HepG2 (cell line): ENCODE data around the gene SRCIN1.

ENCODE experiments used
- CCAR2 ChIP-seq: fragments of 200-400 bp; formaldehyde crosslinking; optimal IDR thresholded peaks from 2 replicates; pipeline ENCODE3; 2018; ENCODE audit warnings: low read depth, mild to moderate bottlenecking, low read length, moderate library complexity
- GFI1 ChIP-seq: sonication (generic); formaldehyde crosslinking; IDR thresholded peaks from 2 replicates; pipeline ENCODE4 v1.5.0; 2020; ENCODE audit warnings: missing genetic modification reagents, mild to moderate bottlenecking, borderline replicate concordance
- JUND ChIP-seq: sonication (generic); formaldehyde crosslinking; IDR thresholded peaks from 2 replicates; pipeline ENCODE4 v1.8.0; 2022; ENCODE audit warnings: mild to moderate bottlenecking, missing genetic modification reagents
- NFKBIZ ChIP-seq: IDR thresholded peaks from 2 replicates; pipeline ENCODE4 v1.6.1; 2018; ENCODE audit warnings: missing genetic modification reagents, missing compliant biosample characterization
- POLR2A ChIP-seq, 2 experiments: IDR thresholded peaks; 2 replicates each; pipeline ENCODE4 v1.6.1; 2011; ENCODE audit warnings: low read depth in 2 of 2, low read length in 2 of 2, mild to moderate bottlenecking in 1 of 2, moderate library complexity in 1 of 2; ENCODE audit not compliant: insufficient read depth in 1 of 2
- POLR2AphosphoS2 ChIP-seq: IDR thresholded peaks from 2 replicates; pipeline ENCODE4 v1.6.1; 2011; ENCODE audit warnings: low read depth, low read length, improper control_type of control experiment
- RAD51 ChIP-seq: fragments of 450-650 bp; IDR thresholded peaks from 2 replicates; pipeline ENCODE4 v1.6.1; 2016; ENCODE audit warnings: borderline replicate concordance
- TAF1 ChIP-seq: sonication (generic); formaldehyde crosslinking; IDR thresholded peaks from 2 replicates; pipeline ENCODE4 v1.4.0; 2020; ENCODE audit warnings: missing genetic modification reagents
- ZNF331 ChIP-seq: sonication (generic); formaldehyde crosslinking; IDR thresholded peaks from 2 replicates; pipeline ENCODE4 v1.4.0; 2020; ENCODE audit warnings: missing genetic modification reagents
- ZNF547 ChIP-seq: sonication (generic); formaldehyde crosslinking; IDR thresholded peaks from 2 replicates; pipeline ENCODE4 v1.5.1; 2020; ENCODE audit warnings: mild to moderate bottlenecking, missing genetic modification reagents
- TF ChIP-seq, protein P1 (sequence below): sonication (generic); formaldehyde crosslinking; IDR thresholded peaks from 2 replicates; pipeline ENCODE4 v1.5.0; 2020; ENCODE audit warnings: mild to moderate bottlenecking, missing genetic modification reagents, moderate library complexity
- TF ChIP-seq, protein P2 (sequence below): sonication (generic); formaldehyde crosslinking; IDR thresholded peaks from 2 replicates; pipeline ENCODE4 v1.4.0; 2020; ENCODE audit warnings: low read depth, missing genetic modification reagents

DNA sequence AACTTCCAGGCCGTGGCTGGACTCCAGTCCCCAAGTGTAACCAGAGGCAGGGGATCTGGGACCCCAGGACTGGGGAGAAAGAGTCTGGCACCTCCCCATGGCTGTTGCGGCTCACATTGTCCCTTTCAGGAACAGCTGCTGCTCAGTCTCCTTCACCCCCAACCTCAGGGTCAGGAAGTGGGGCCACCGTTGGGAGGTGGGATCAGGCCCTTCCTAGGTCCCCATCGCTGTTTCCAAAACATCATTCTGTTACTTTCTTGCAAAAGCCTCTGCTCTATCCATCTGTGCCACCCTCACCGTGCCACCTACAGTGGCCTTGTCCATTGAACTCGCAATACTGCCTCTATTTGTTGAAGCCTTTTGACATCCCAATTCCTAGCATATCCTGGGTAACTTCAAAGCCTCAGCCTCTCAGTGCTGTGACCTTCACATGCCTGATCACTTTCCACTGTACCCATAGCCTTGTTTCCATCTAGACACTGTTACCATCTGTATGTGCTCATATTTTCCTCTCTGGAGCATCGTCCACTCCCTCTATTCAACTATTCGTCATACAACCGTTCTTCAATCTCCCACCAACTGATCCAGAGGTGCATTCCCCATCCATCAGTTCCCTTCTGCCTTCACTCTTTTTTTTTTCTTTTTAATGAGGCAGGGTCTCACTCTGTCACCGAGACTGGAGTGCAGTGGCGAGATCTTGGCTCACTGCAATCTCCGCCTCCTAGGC is 15.0 kb upstream of the SRCIN1 start:
- no peak for TF ChIP-seq CCAR2
- peak; percentile 84 for TF ChIP-seq JUND (CRISPR knock-in tag)
- TF ChIP-seq GFI1 (CRISPR knock-in tag) = peak; percentile 80; the same call in 1 of the 2 replicates
- TF ChIP-seq POLR2AphosphoS2 = no peak
- no peak for TF ChIP-seq RAD51
- peak; percentile 98 for TF ChIP-seq NFKBIZ (CRISPR knock-in tag)
- peak in 1 of 2 experiments; percentile 71; a peak in 3 of 4 replicates for TF ChIP-seq POLR2A (IDR thresholded peaks at IDR 0.05; ENCODE audit: insufficient read depth in 1 of 2, low read depth in 2 of 2, low read length in 2 of 2)
- TF ChIP-seq, protein P1, sequence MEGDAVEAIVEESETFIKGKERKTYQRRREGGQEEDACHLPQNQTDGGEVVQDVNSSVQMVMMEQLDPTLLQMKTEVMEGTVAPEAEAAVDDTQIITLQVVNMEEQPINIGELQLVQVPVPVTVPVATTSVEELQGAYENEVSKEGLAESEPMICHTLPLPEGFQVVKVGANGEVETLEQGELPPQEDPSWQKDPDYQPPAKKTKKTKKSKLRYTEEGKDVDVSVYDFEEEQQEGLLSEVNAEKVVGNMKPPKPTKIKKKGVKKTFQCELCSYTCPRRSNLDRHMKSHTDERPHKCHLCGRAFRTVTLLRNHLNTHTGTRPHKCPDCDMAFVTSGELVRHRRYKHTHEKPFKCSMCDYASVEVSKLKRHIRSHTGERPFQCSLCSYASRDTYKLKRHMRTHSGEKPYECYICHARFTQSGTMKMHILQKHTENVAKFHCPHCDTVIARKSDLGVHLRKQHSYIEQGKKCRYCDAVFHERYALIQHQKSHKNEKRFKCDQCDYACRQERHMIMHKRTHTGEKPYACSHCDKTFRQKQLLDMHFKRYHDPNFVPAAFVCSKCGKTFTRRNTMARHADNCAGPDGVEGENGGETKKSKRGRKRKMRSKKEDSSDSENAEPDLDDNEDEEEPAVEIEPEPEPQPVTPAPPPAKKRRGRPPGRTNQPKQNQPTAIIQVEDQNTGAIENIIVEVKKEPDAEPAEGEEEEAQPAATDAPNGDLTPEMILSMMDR (CRISPR knock-in tag) = peak; percentile 46; the same call in 1 of the 2 replicates
- peak; percentile 97 for TF ChIP-seq ZNF331 (CRISPR knock-in tag)
- TF ChIP-seq TAF1 (CRISPR knock-in tag) = peak; percentile 61; the same call in 1 of the 2 replicates
- peak; percentile 43; the same call in 1 of the 2 replicates for TF ChIP-seq ZNF547 (CRISPR knock-in tag)
- TF ChIP-seq, protein P2, sequence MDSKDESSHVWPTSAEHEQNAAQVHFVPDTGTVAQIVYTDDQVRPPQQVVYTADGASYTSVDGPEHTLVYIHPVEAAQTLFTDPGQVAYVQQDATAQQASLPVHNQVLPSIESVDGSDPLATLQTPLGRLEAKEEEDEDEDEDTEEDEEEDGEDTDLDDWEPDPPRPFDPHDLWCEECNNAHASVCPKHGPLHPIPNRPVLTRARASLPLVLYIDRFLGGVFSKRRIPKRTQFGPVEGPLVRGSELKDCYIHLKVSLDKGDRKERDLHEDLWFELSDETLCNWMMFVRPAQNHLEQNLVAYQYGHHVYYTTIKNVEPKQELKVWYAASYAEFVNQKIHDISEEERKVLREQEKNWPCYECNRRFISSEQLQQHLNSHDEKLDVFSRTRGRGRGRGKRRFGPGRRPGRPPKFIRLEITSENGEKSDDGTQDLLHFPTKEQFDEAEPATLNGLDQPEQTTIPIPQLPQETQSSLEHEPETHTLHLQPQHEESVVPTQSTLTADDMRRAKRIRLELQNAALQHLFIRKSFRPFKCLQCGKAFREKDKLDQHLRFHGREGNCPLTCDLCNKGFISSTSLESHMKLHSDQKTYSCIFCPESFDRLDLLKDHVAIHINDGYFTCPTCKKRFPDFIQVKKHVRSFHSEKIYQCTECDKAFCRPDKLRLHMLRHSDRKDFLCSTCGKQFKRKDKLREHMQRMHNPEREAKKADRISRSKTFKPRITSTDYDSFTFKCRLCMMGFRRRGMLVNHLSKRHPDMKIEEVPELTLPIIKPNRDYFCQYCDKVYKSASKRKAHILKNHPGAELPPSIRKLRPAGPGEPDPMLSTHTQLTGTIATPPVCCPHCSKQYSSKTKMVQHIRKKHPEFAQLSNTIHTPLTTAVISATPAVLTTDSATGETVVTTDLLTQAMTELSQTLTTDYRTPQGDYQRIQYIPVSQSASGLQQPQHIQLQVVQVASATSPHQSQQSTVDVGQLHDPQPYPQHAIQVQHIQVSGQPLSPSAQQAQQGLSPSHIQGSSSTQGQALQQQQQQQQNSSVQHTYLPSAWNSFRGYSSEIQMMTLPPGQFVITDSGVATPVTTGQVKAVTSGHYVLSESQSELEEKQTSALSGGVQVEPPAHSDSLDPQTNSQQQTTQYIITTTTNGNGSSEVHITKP = peak; percentile 88
